Measurements from ENCODE around the gene ZNF654. TPM values are rescaled to one million over a fixed set of nuclear protein-coding genes. Genes with fewer than 3 reads are reported as not detected.

Gene ZNF654
- total RNA-seq, 1 experiment from 2014 or later = 25.0 TPM

GRCh38 chr3:88192631-88193030, 133.6 kb downstream of the ZNF654 start:
- POLR2A ChIA-PET (ENCODE audit: low non-redundant PET) = no interaction called here
- intact Hi-C loops (cut with micrococcal nuclease; ENCODE audit: unreplicated experiment) = no loop called here
- no peaks in the 10 kb centered on the region for H3K36me3 ChIP-seq (ENCODE audit: insufficient read depth, low read length, poor library complexity, severe bottlenecking)
- H3K27ac ChIP-seq (ENCODE audit: low read depth, low read length, poor library complexity, severe bottlenecking) = no peak overlapping the region
- no TSS peak for BruUV-seq (replicated peaks)
- CTCF ChIA-PET = no interaction called here
- H3K4me1 ChIP-seq (ENCODE audit: insufficient read depth, low read length, poor library complexity, severe bottlenecking) = no peaks in the 10 kb centered on the region
- DNase-seq (ENCODE audit: low spot score) = no peak
- no peak overlapping the region for H3K4me3 ChIP-seq (ENCODE audit: low read depth, low read length, poor library complexity, severe bottlenecking)
- no peaks in the 10 kb centered on the region for H3K9me3 ChIP-seq (ENCODE audit: low read depth, low read length, poor library complexity, severe bottlenecking)
- no peak for TF ChIP-seq CTCF (conservative IDR thresholded peaks at IDR 0.05; ENCODE audit: low read depth, low read length)
- no peak for TF ChIP-seq EZH2 (IDR thresholded peaks at IDR 0.05; ENCODE audit: borderline replicate concordance, low read depth, low read length, poor library complexity, severe bottlenecking)
- H3K27me3 ChIP-seq (replicated peaks; ENCODE audit: insufficient read depth, low read depth, low read length, poor library complexity) = no peaks in the 10 kb centered on the region

Other genes with a start within 250 kb of the ZNF654 start
- gene CGGBP1, start 250 bp upstream of the ZNF654 start, total RNA-seq (2021) = 113 and 120 TPM in 2 replicates
- 33.6 and 36.4 TPM in 2 replicates for gene C3orf38, start 90.7 kb downstream of the ZNF654 start, total RNA-seq (2021)

Measured in A673 (cell line).